ENCODE results near the gene PRKCH.

DNA sequence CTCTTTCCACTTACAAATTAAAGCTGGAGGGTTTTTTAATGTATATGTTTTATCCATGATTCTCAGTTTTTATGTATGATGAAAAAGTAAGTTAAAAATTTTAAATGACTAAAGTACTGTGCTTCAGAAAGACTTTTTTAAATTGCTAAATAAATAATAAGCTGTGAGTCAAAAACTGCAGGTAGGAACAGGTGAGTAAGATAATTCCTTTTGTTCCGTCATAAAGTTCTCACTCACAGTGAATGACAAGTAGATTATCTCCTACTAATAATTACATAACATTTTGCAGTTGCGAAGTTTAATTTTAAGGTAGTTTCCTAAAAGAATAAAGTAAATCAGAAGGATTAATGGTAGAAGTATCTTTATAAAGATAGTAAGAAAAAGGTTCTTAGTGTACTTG is 78.0 kb downstream of the PRKCH start:
- TF ChIP-seq, protein P1, sequence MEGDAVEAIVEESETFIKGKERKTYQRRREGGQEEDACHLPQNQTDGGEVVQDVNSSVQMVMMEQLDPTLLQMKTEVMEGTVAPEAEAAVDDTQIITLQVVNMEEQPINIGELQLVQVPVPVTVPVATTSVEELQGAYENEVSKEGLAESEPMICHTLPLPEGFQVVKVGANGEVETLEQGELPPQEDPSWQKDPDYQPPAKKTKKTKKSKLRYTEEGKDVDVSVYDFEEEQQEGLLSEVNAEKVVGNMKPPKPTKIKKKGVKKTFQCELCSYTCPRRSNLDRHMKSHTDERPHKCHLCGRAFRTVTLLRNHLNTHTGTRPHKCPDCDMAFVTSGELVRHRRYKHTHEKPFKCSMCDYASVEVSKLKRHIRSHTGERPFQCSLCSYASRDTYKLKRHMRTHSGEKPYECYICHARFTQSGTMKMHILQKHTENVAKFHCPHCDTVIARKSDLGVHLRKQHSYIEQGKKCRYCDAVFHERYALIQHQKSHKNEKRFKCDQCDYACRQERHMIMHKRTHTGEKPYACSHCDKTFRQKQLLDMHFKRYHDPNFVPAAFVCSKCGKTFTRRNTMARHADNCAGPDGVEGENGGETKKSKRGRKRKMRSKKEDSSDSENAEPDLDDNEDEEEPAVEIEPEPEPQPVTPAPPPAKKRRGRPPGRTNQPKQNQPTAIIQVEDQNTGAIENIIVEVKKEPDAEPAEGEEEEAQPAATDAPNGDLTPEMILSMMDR (IDR thresholded peaks at IDR 0.05), result no peak
- TF ChIP-seq POLR2AphosphoS5 (IDR thresholded peaks at IDR 0.05) (no peak), EP300 (IDR thresholded peaks at IDR 0.05) (no peak), POLR2A (IDR thresholded peaks at IDR 0.05) (no peak)
